GM06990 (cell line): Measurements from ENCODE around the gene INSC.

Experiments used
- DNase-seq: peaks from one replicate; pipeline ENCODE4 v3.0.0-alpha.2; 2011; ENCODE audit not compliant: insufficient read length; ENCODE audit errors: extremely low read depth
- H3K27me3 ChIP-seq: replicated peaks from 2 replicates; pipeline ENCODE4 v1.6.0; 2011; ENCODE audit warnings: low read length; ENCODE audit not compliant: control insufficient read depth, insufficient read depth
- H3K36me3 ChIP-seq: 2 replicates; pipeline ENCODE4 v1.5.1; 2011; ENCODE audit warnings: low read length; ENCODE audit not compliant: control insufficient read depth, insufficient read depth
- H3K4me3 ChIP-seq: replicated peaks from 2 replicates; pipeline ENCODE4 v1.5.1; 2011; ENCODE audit warnings: low read depth, mild to moderate bottlenecking, control low read depth, low read length
- TF ChIP-seq, protein P1 (sequence below): IDR thresholded peaks from 2 replicates; pipeline ENCODE4 v1.5.1; 2011; ENCODE audit warnings: low read length, control low read depth, mild to moderate bottlenecking, inconsistent platforms; ENCODE audit not compliant: insufficient read depth, poor library complexity, severe bottlenecking

The INSC gene

DNA sequence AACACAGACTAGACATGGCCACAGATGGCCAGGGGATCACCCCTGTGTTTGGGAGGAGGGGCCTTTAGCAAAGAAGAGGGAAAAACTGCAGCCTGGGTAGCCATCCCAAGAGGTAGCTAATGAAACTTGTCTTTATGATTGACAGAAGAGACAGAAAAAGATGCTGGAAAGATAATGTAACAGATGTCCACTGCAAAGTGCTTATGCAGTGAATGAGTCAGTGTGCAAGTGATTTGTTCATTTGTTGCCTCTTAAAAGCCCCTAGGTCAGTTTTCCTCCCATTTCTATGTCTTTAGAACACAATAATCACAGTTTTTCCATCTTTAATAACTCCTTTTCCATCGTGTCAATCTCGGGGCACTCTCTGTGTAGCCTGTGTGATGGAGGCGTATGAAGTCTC, 57.2 kb downstream of the INSC start:
- H3K4me3 ChIP-seq: no peak overlapping the region
- H3K27me3 ChIP-seq: no peaks in the 10 kb centered on the region; the same call in 1 of the 2 replicates
- TF ChIP-seq, protein P1, sequence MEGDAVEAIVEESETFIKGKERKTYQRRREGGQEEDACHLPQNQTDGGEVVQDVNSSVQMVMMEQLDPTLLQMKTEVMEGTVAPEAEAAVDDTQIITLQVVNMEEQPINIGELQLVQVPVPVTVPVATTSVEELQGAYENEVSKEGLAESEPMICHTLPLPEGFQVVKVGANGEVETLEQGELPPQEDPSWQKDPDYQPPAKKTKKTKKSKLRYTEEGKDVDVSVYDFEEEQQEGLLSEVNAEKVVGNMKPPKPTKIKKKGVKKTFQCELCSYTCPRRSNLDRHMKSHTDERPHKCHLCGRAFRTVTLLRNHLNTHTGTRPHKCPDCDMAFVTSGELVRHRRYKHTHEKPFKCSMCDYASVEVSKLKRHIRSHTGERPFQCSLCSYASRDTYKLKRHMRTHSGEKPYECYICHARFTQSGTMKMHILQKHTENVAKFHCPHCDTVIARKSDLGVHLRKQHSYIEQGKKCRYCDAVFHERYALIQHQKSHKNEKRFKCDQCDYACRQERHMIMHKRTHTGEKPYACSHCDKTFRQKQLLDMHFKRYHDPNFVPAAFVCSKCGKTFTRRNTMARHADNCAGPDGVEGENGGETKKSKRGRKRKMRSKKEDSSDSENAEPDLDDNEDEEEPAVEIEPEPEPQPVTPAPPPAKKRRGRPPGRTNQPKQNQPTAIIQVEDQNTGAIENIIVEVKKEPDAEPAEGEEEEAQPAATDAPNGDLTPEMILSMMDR: no peak
- DNase-seq: no peak
- no peaks in the 10 kb centered on the region for H3K36me3 ChIP-seq

DNA sequence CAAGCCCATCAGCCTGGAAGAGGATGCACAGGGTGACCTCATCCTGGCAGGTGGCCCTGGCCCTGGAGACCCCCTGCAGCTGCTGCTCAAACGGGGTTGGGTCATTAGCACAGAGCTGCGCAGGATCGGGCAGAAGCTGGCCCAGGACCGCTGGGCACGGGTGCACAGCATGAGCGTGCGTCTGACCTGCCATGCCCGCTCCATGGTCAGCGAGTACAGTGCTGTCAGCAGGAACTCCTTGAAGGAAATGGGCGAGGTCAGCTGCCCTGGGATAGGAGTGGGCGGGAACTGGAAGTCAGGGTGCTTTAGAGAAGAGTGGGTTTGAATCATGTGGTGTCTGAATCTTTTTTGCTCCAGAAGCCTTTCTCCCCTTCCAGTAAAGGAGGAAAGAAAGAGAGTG, 61.1 kb downstream of the INSC start:
- H3K36me3 ChIP-seq: no peaks in the 10 kb centered on the region
- no peaks in the 10 kb centered on the region for H3K27me3 ChIP-seq
- H3K4me3 ChIP-seq: no peak overlapping the region
- DNase-seq: no peak
- TF ChIP-seq, protein P1: no peak

DNA sequence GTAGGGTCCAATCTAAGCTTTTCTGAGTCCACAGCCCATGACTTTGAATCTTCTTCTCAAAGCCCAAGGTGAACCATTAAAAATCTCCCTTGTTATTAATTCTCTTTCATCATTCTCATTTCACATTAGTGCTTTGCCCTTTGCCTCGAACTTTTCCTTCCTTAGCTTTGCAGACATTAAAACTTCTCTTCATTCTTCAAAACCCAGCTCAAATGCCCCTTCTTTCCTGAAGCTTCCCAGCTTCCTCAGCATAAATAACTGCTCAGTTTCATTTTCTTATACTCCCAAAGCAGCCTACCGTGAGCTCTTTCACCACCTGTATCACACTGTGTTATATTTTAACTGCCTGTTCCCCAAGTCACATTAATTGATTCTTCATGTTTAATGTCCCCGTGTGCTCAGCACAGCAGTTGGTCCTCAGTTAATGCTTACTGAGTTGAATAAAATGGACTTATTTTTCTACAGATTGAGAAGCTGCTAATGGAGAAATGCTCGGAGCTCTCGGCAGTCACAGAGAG, 62.0 kb downstream of the INSC start:
- DNase-seq: no peak
- TF ChIP-seq, protein P1: no peak
- H3K27me3 ChIP-seq: no peaks in the 10 kb centered on the region

DNA sequence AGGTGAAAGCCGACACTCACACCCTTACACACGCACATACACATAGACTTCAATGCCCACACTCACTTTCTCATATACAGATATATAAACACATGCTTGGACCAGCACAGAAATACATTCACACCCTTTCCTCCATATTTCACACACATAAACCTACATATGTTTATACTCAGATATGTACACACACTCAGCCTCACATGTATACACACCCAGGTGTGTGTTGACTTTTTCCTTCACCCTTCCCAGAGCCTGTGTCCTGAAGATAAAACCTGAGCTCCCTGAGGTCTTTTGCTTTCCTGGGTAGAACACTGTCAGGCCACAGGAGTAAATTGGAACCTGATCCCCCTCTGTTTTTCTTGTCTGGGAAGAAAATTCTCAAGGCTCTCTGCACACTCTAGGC, 62.8 kb downstream of the INSC start:
- H3K4me3 ChIP-seq: no peak overlapping the region
- no peaks in the 10 kb centered on the region for H3K36me3 ChIP-seq
- no peaks in the 10 kb centered on the region for H3K27me3 ChIP-seq
- TF ChIP-seq, protein P1: no peak
- no peak for DNase-seq

More for the DNA sequence above, 62.0 kb downstream of the INSC start:
- no peak overlapping the region for H3K4me3 ChIP-seq
- no peaks in the 10 kb centered on the region for H3K36me3 ChIP-seq

DNA sequence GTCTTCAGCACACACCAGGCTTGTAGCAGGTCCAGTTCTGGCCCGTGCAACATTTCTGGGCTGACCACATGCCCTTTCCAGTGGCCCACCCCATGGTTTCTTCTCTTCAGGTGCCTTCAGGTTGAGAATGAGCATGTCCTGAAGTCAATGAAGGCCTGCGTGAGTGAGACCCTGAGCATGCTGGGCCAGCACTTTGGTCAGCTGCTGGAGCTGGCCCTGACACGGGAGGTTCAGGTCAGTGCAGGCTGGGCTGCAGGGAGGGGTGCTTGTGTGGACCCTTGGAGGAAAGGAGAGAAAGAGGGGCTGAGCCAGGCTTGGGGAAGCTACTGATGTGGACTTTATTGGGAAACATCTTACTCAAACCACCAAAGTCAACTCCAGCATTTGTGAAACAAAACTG, 63.5 kb downstream of the INSC start:
- TF ChIP-seq, protein P1: no peak
- Histone ChIP-seq H3K27me3 (no peaks in the 10 kb centered on the region), H3K36me3 (no peaks in the 10 kb centered on the region), H3K4me3 (no peak overlapping the region)
- no peak for DNase-seq

DNA sequence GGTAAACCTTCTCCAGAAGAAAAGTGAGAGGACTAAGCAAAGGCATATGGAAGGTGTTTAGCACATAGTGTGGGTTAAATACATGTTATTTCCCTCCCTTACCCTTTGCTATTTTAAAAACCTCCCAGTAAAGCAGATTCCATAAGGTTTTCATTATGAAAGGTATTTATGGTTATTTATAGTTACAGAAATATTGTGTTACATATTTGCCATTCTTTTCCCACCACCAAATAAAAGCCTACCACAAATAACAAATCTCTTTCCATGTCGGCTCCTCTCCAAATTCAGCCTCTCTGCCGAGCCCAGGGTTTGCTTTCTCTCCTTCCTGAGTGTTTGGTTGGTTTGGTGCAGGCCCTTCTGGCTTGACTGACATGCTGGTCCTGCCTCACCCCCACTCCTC, 64.4 kb downstream of the INSC start:
- no peak for DNase-seq
- TF ChIP-seq, protein P1: no peak
- no peak overlapping the region for H3K4me3 ChIP-seq

More for the DNA sequence above, 64.4 kb downstream of the INSC start:
- no peaks in the 10 kb centered on the region for H3K36me3 ChIP-seq
- H3K27me3 ChIP-seq: no peaks in the 10 kb centered on the region
